GM12892 (cell line): ENCODE measurements around the gene VOPP1.

Experiments
- POLR2A ChIP-seq: IDR thresholded peaks from 2 replicates; pipeline ENCODE4 v1.6.1; 2011; ENCODE audit warnings: low read depth, low read length, control low read depth
- POLR2AphosphoS5 ChIP-seq: IDR thresholded peaks from 2 replicates; pipeline ENCODE4 v1.6.1; 2011; ENCODE audit warnings: low read depth, low read length, control low read depth
- TAF1 ChIP-seq: IDR thresholded peaks from 2 replicates; pipeline ENCODE4 v1.6.1; 2011; ENCODE audit warnings: low read depth, mild to moderate bottlenecking, control low read depth, low read length, borderline replicate concordance

DNA sequence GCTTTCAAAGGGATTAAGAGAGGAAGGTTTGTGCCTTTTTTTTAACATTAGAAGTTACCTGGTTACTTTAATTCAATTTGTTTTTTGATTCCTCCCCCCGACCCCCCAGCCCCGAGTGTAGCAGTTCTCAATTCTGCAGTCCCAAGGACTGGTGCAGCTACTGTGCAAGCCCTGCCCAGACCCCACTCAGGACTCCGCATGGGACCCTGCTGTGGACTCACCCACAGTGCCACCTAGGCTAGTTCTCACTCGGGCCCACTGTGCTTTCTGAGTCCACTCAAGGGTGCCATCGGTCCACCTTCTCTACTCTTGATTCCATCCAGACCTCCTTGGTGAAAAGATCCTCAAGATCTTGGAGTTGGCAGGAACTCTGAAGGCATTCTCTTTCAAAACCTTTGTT, 77.4 kb downstream of the VOPP1 start:
- TF ChIP-seq POLR2AphosphoS5, result no peak
- TF ChIP-seq POLR2A, result no peak
- TF ChIP-seq TAF1, result no peak
